ENCODE results near the gene WBP1.

The WBP1 gene

DNA sequence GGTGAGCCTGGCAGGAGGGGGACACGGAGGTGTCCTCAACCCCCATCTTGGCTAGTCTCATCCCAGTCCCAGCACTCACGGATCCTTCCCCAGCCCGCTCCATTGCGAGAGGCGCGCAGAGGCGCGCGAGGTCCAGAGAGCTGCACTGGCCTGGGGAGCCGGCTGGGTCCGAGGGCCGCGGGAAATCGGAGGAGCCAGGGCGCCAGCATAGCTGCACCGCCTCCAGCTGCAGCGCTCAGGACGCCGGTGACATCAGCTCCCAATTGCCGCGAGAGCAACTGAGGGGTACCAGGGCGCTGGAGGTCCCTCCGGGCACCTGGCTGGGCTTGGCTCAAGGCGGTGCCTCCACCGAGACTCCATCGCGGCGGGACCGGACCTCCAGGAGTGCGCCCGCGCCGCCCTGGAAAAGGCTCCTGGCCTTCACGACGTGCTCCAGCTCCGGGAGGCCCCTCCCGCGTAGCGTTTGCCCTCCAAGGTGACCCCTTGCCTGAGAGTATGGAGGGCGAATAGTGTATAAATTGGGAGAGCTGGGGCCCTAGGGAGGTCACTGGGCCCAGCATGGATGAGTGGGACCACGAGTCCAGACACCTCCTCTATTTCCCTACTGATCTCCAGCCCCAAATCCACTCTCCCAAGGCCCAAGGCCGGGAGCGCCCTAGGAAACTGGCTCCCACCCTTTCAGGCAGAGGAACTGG is 22.0 kb upstream of the WBP1 start:
- peak overlapping the region; percentile 15 for H3K4me3 ChIP-seq (ENCODE audit: low read depth, low read length)
- no peaks in the 10 kb centered on the region for H3K27me3 ChIP-seq (replicated peaks)
- H3K27ac ChIP-seq, result no peak overlapping the region
- in situ Hi-C loops (cut with HindIII; ENCODE audit: low pct_ligation_motif_present, low sequenced_read_pairs), result no loop called here
- TF ChIP-seq, protein P1, sequence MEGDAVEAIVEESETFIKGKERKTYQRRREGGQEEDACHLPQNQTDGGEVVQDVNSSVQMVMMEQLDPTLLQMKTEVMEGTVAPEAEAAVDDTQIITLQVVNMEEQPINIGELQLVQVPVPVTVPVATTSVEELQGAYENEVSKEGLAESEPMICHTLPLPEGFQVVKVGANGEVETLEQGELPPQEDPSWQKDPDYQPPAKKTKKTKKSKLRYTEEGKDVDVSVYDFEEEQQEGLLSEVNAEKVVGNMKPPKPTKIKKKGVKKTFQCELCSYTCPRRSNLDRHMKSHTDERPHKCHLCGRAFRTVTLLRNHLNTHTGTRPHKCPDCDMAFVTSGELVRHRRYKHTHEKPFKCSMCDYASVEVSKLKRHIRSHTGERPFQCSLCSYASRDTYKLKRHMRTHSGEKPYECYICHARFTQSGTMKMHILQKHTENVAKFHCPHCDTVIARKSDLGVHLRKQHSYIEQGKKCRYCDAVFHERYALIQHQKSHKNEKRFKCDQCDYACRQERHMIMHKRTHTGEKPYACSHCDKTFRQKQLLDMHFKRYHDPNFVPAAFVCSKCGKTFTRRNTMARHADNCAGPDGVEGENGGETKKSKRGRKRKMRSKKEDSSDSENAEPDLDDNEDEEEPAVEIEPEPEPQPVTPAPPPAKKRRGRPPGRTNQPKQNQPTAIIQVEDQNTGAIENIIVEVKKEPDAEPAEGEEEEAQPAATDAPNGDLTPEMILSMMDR (IDR thresholded peaks at IDR 0.05; ENCODE audit: low read depth, low read length, missing control alignments), result no peak
- no peak for DNase-seq
- H3K36me3 ChIP-seq (replicated peaks), result peaks cover 2% of the 10 kb centered on the region

DNA sequence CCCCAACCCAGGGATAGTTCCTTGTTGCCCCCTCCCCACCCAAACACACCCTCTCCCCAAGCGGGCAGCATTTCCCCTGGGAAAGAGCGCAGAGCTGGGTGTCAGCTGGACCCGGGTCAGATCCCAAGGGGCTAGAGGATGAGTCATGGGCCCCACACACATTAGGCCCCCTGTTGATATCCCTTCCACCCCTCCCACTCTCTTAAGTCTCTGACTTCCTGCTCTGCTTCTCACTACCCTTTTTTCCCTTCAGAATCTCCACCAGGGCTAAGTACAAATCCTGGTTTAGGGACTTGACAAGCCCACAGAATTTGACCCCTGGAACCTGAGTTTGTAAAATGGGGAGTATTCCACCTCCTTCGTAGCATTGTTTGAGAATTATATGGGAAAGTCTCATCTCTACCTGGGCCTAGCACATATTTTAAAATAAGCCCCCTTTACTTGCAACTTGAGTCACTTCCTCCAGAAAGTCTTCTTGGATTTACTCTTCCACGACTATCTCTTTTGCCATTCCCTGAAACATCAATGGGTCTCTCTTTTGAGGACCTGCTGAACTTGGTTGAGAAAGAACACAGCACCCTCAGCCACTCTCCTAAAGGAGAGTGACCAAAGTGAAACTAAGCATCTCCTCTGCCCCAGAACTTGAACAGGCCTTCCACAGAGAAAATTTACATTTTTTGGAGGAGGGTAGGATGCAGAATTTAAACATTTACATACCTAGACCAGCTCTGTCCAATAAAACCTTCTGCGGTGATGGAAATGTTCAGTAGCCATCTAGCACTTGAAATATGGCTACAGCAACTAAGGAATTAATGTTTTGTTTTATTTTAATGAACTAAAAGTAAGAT is 21.2 kb upstream of the WBP1 start:
- Histone ChIP-seq H3K27ac (no peak overlapping the region), H3K4me3 (ENCODE audit: low read depth, low read length) (no peak overlapping the region), H3K36me3 (replicated peaks) (no peaks in the 10 kb centered on the region), H3K27me3 (replicated peaks) (no peaks in the 10 kb centered on the region)
- TF ChIP-seq, protein P1 (IDR thresholded peaks at IDR 0.05; ENCODE audit: low read depth, low read length, missing control alignments), result no peak
- peak; percentile 48 for DNase-seq
- in situ Hi-C loops (cut with HindIII; ENCODE audit: low pct_ligation_motif_present, low sequenced_read_pairs), result no loop called here

DNA sequence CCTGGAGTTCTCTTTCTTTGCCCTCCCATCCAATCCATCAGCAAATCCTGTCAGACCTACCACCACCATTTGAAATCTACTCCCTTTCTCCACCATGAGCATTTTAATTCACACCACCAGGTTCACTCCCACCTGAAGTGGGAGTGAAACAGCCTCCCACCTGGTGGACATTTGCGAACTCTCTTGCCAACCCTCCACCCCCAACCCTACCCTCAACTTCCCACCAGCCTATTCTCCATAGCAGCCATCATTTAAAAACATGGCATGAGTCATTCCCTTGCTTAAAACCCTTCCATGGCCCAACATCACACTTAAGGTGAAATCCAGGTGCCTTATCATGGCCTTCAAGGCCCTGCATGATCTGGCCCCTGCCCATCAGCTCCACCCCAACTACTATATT is 20.0 kb upstream of the WBP1 start:
- Histone ChIP-seq H3K27ac (no peak overlapping the region), H3K36me3 (replicated peaks) (no peaks in the 10 kb centered on the region), H3K4me3 (ENCODE audit: low read depth, low read length) (no peak overlapping the region), H3K27me3 (replicated peaks) (no peaks in the 10 kb centered on the region)
- no peak for DNase-seq
- TF ChIP-seq, protein P1 (IDR thresholded peaks at IDR 0.05; ENCODE audit: low read depth, low read length, missing control alignments), result no peak
- in situ Hi-C loops (cut with HindIII; ENCODE audit: low pct_ligation_motif_present, low sequenced_read_pairs), result no loop called here

DNA sequence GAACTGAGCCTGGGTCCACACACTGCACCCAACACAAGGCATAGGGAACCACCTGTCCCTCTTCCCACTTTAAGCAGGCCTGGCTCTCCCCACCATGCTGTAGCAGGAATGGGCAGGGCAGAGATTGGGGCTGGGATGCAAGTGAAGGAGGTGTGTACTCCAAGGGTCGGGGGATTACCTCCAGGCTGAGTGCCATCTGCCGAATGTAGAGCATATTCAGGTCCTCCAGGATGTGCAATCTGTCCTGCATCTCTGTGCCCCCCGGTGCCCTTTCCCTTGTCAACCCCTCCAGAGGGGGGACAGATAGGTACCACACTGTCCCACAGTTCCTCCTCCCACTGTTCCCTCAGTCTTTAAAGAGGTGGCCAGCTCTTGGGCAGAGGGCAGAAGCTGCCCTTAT is 18.9 kb upstream of the WBP1 start:
- DNase-seq, result no peak
- Histone ChIP-seq H3K27me3 (replicated peaks) (no peaks in the 10 kb centered on the region), H3K27ac (no peak overlapping the region), H3K36me3 (replicated peaks) (no peaks in the 10 kb centered on the region), H3K4me3 (ENCODE audit: low read depth, low read length) (peak overlapping the region; percentile 66)
- TF ChIP-seq, protein P1 (IDR thresholded peaks at IDR 0.05; ENCODE audit: low read depth, low read length, missing control alignments), result no peak
- in situ Hi-C loops (cut with HindIII; ENCODE audit: low pct_ligation_motif_present, low sequenced_read_pairs), result no loop called here

DNA sequence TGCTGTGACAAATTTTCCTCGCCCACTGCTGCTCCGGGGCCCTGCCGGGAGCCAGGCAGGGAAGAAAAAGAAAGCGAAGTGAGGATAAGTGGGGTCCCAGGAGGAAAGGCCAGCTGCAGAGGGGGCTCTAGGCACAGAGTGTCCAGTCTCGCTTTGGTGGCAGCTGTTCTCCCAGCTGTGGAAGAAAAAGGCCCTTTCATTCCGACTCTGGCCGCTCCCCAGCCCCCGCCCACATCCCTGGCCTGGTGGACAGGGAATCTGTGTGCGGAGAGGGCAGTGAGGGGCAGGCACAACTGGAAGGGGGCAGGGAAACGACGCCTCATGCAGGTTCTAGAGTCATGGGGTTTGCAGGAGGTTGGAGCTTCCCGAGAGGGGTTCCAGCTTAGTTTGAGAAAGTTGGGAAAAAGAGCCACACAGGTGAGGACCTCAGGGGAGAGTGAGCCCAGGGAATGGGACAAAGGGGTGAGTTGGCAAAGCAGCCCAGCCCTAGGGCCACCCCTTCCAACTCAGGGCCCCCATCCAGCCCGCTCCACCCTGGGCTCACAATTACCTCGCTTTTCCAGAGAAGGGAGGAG is 18.3 kb upstream of the WBP1 start:
- peak overlapping the region; percentile 66 for H3K4me3 ChIP-seq (ENCODE audit: low read depth, low read length)
- DNase-seq, result no peak
- H3K27me3 ChIP-seq (replicated peaks), result no peaks in the 10 kb centered on the region
- H3K36me3 ChIP-seq (replicated peaks), result no peaks in the 10 kb centered on the region
- TF ChIP-seq, protein P1 (IDR thresholded peaks at IDR 0.05; ENCODE audit: low read depth, low read length, missing control alignments), result no peak
- peak overlapping the region; percentile 33 for H3K27ac ChIP-seq
- in situ Hi-C loops (cut with HindIII; ENCODE audit: low pct_ligation_motif_present, low sequenced_read_pairs), result no loop called here

Measured in brain microvascular endothelial cell (primary cell).